ENCODE measurements around the gene CPM. TPM values are rescaled to one million over a fixed set of nuclear protein-coding genes. Genes with fewer than 3 reads are reported as not detected.
A peak's percentile ranks its signal among the peaks of the same experiment; 100 is the strongest.
"Not testable (repeated sequence)": the region's sequence is repeated elsewhere in the genome, so short reads cannot be mapped to it uniquely, and the experiment has no call there.

Gene CPM
- total RNA-seq, 1 donor = 17.1 TPM

DNA sequence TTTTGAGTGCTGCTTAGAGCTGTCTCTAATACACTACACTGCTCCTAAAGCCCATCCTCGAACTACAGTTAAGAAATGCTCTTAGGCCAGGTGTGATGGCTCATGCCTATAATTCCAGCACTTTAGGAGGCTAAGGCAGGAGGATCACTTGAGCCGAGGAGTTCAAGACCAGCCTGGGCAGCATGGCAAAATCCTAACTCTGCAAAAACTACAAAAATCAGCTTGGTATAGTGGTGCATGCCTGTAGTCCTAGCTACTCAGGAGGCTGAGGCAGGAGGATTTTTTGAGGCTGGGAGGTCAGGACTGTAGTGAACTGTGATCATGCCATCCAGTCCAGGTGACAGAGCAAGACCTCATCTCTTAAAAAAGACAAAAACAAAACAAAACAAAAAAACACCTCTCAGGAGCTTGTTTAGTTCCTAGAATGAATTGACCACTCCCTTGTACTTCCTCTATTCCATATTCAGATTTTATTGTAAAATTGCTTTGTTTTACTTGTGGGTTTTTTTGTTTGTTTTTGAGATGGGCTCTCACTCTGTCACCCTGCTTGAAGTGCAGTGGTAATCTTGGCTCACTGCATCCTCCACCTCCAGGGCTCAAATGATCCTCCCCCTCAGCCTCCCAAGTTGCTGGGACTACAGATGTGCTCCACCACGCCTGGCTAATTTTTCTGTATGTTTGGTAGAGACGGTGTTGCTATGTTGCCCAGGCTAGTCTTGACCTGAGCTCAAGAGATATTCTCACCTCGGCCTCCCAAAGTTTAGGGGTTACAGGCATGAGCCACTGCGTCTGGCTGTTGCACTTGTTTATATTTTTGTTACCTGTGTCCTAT is 111.4 kb downstream of the CPM start:
- TF ChIP-seq, protein P1, sequence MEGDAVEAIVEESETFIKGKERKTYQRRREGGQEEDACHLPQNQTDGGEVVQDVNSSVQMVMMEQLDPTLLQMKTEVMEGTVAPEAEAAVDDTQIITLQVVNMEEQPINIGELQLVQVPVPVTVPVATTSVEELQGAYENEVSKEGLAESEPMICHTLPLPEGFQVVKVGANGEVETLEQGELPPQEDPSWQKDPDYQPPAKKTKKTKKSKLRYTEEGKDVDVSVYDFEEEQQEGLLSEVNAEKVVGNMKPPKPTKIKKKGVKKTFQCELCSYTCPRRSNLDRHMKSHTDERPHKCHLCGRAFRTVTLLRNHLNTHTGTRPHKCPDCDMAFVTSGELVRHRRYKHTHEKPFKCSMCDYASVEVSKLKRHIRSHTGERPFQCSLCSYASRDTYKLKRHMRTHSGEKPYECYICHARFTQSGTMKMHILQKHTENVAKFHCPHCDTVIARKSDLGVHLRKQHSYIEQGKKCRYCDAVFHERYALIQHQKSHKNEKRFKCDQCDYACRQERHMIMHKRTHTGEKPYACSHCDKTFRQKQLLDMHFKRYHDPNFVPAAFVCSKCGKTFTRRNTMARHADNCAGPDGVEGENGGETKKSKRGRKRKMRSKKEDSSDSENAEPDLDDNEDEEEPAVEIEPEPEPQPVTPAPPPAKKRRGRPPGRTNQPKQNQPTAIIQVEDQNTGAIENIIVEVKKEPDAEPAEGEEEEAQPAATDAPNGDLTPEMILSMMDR (IDR thresholded peaks at IDR 0.05; ENCODE audit: insufficient read depth, low read length) = no peak
- DNase-seq (ENCODE audit: low read depth) = no peak
- H3K4me3 ChIP-seq (ENCODE audit: low read depth, low read length) = no peak overlapping the region

DNA sequence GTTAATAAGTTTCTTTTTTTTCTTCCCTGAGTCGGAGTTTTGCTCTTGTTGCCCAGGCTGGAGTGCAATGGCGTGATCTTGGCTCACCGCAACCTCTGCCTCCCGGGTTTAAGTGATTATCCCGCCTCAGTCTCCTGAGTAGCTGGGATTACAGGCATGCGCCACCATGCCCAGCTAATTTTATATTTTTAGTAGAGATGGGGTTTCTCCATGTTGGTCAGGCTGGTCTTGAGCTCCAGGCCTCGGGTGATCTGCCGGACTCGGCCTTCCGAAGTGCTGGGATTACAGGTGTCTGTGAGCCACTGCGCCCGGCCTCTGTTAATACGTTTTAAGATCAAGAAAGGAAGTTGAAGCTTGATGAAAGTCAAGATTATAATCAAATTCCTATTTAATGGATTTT is 113.5 kb downstream of the CPM start:
- not testable (repeated sequence) for DNase-seq (ENCODE audit: low read depth); H3K4me3 ChIP-seq (ENCODE audit: low read depth, low read length)

DNA sequence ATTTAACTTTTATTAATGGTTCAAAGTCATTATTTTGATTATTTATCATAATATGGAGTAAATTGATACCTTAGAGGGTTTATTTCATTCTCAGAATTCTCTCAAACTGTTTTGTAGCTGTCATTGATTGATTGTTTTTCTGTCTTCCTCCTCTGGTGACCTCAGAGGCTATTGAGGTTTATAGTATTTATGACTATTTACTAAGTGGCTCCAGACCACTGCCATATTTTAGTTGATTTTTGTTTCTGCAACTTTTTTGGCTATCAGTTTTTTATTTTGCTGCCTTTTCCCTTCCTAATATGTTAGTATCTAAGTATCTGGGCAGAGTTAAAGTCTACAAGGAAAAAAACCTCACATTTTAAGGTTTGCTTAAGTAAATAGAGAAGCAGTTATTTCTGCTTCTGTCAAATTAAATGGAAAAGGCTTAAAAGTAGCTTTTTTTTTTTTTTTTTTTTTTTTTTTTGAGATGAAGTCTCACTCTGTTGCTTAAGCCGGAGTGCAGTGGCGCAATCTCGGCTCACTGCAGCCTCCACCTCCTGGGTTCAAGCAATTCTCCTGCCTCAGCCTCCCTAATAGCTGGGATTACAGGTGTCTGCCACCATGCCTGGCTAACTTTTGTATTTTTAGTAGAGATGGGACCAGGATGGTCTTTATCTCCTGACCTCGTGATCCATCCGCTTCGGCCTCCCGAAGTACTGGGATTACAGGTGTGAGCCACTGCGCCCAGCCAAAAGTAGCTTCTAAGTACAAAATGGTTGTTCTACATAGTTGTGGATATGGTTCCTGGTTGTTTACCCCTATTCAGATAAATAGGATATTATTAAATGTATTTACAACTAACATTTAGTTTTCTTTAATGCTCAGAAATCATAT is 116.8 kb downstream of the CPM start:
- H3K4me3 ChIP-seq (ENCODE audit: low read depth, low read length) = no peak overlapping the region
- TF ChIP-seq, protein P1 (IDR thresholded peaks at IDR 0.05; ENCODE audit: insufficient read depth, low read length) = no peak
- no peak for DNase-seq (ENCODE audit: low read depth)

DNA sequence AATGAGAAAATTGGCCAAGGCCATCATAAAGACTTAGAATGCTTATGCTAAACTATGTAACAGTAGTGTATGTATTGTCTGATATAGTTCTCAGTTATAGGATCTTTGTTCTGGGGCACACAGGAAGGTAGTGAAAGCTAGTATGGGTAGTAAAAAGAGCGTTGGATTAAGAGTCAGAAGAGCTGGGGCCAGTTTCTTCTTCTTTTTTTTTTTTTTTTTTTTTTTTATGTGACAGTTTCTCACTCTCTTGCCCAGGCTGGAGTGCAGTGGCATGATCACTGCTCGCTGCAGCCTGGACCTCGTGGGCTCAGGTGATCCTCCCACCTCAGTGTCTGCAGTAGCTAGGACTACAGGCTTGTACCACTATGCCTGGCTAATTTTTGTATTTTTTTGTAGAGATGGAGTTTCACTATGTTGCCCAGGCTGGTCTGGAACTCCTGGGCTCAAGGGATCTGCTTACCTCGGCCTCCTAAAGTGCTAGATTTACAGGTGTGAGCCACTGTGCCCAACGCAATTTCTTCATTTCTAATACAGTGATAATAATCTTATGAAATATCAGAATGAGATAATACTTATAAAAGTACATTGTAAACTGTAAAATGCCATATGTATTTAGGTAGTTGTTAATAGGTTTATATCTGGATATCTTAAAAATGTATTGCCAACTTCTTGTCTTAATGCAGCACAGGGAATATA is 117.6 kb downstream of the CPM start:
- TF ChIP-seq, protein P1 (IDR thresholded peaks at IDR 0.05; ENCODE audit: insufficient read depth, low read length) = no peak
- no peak for DNase-seq (ENCODE audit: low read depth)
- H3K4me3 ChIP-seq (ENCODE audit: low read depth, low read length) = peak overlapping the region; percentile 11

DNA sequence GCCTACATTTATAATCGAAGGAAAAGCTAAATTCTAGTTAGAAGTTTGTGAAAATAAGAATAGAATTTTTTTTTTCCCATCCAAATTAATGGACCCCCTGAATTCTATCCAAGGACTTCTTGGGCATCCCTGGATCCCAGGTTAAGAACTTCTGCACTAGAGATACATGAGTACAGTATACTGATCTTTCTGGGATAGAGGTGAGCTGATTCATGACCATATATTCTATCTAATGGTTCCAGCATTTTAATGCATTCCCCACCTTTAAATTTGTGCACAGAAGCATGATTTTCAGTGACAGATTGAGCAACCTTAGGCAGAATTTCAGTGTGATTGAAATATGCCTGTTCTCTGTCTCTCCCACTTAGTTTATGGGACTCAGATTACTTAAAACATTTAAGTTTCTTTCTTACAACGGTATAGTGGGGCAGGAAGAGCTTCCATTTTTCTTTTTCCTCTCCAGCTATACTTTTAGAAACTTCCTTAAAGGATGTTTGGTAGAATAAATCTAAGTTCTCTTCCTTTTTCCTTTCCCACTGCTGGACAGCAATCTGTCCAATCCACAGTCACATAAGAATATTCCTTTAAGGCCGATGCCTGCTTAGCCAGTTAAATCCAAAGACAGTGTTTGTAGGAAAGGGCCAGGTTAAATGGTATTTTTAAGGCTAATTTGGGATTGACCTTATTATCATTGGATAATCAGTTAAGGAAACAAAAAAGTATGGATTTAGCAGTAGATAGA is 118.3 kb downstream of the CPM start:
- TF ChIP-seq, protein P1 (IDR thresholded peaks at IDR 0.05; ENCODE audit: insufficient read depth, low read length) = no peak
- H3K4me3 ChIP-seq (ENCODE audit: low read depth, low read length) = peak overlapping the region; percentile 11
- no peak for DNase-seq (ENCODE audit: low read depth)

DNA sequence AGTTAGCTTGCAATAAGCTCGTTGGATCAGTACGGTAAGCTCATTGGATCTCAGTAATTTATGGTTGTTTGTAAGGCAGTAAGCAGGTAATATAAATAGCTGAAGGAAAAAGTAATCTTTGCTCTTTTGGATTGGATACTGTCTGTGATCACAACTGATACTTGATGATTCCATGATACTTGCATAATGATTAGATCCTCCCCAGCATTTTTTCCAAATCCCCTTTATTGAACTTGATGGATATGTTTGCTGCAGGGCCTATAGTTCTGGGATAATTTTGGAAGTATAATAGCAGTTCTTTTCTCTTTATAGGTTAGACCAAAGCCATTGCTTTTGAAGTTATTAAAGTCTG is 119.8 kb downstream of the CPM start:
- H3K4me3 ChIP-seq (ENCODE audit: low read depth, low read length) = peak overlapping the region; percentile 58
- no peak for DNase-seq (ENCODE audit: low read depth)
- TF ChIP-seq, protein P1 (IDR thresholded peaks at IDR 0.05; ENCODE audit: insufficient read depth, low read length) = no peak
